Dermis microvascular lymphatic vessel endothelial cell (primary cell): ENCODE measurements around the gene PDK3. TPM values are rescaled to one million over a fixed set of nuclear protein-coding genes. Genes with fewer than 3 reads are reported as not detected.

Experiments
- DNase-seq, 2 donors: peaks; one replicate each; pipeline versions ENCODE4 v3.0.0 to v3.0.0-alpha.2; 2010; ENCODE audit warnings: low read depth in 2 of 2
- total RNA-seq: library from RNA; depleted of rRNA; stranded (reverse); fragments of >200 nt; gene quantifications from 2 replicates; pipeline ENCODE4 v1.2.1, GENCODE V29; 2014

The PDK3 gene
- total RNA-seq, 1 donor from 2014 or later, result 3.0 TPM

DNA sequence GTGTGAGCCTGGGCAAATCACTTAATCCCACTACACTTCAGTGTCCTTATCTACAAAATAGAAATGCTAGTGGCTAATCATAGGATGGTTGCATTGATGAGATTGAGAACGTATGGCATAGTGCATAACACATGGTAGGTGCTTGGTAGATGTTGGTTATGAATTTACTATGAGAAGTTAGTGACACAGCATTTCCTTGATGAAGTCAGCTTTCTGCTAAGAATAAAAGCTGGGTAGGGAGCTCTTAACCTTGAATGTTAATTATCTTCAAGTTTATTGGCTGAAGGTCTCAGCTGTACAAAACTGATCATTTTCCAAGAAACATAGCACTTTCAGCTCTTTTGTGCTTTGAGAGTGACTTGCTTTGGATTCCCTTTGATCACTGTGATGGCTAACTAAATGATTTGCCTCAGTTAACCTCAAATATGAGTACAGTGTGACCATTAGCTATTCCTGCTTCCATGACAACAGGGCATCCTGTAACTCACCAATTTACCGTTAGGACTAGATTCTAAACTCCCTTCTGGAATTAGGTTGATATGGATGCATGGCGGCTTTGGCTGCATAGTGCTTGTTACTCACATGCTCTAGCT lies 17.8 kb downstream of the PDK3 start:
- no peak for DNase-seq

DNA sequence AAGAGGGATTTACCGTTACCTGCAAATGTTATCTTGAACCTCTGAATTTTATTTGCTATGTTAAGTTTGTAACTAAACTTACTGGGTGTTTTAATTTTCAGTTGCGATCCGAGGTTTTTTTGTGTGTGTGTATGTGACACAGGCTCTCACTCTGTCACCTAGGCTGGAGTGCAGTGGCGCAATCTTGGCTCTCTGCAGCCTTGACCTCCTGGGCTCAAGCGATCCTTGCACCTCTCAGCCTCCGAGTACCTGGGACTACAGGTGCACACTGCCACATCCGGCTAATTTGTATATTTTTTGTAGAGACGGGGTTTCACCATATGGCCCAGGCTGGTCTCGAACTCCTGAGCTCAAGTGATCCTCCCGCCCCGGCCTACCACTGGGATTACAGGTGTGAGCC lies 18.5 kb downstream of the PDK3 start:
- no peak for DNase-seq

DNA sequence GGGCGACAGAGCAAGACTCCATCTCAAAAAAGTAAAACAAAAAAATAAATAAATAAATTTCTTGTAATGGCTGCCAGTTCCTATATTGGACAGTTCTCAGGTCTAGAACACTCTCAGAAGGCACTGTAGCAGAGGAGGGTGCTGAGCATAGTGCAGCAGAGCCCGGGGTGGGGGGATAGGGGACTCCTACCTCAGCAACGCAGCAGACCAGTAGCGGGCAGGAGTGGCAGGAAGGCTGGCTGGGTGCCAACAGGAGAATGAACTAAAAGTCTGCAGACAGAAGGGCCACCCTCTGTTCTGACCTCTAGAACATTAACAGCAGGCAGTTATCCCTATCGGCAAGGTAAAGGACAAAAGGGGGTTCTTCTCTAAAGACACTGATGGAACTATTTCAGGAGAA lies 20.2 kb downstream of the PDK3 start:
- no peak for DNase-seq

DNA sequence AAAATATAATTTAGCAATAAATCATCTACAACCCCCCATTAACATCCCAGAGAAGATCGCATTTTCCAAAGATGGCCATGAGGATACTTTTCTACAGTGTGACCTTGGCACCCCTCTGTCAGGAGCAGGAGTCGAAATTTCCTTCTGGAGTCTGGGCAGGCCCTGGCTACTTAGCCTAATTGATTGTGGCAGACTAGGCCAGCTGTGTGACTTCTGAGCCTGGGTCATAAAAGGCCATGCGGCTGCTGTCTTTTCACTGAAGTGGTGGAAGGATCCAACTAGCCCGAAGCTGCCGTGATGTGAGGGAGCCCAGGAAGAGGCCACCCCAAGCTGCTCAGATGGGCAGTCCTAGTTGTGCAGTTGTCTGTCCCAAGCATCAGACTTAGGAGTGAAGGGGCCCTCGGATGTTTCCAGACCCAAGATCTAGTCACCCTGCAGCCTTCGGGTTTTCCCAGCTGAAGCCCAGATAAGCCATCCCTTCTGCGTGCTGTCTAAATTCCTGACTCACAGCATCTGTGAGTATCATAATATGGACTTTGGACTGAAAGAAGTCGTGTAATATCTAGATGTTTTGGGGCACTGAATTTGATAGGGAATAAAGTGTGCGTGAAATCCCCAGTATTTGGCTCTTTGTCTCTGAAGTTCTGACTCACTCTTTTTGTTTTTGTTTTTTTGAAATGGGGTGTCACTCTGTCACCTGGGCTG lies 21.0 kb downstream of the PDK3 start:
- DNase-seq, result no peak

DNA sequence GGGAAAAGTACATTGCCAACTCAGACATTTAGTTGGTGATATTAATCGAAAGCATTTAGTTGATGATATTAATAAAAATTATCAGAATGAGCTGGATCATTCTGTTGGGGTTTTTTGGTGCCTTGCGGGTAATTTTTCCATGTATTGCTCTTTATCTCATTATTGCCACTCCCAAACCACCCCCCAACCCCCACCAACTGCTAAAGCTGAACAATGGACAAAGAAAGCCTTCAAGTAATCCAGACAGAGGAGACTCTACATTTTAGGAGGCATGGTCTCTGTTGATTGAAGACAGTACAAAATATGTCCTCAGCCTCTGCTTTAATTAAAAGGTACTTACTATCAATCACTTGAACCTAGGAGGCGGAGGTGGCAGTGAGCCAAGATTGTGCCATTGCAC lies 22.5 kb downstream of the PDK3 start:
- no peak for DNase-seq

DNA sequence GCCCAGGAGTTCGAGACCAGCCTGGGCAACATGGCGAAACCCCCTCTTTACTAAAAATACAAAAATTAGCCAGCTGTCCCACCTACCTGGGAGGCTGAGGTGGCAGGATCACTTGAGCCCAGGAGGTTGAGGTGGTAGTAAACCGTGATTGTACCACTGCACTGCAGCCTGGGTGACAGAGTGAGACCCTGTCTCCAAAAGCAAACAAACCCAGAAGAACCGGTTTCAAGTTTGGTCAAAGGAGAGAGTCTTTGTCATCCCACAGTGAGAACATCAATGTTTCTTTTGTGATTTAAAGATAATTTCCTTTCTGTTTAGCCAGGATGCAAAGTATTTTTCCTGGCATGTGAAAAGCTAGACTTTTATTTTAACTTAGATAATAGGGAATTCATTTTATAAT lies 26.7 kb downstream of the PDK3 start:
- DNase-seq, result no peak

DNA sequence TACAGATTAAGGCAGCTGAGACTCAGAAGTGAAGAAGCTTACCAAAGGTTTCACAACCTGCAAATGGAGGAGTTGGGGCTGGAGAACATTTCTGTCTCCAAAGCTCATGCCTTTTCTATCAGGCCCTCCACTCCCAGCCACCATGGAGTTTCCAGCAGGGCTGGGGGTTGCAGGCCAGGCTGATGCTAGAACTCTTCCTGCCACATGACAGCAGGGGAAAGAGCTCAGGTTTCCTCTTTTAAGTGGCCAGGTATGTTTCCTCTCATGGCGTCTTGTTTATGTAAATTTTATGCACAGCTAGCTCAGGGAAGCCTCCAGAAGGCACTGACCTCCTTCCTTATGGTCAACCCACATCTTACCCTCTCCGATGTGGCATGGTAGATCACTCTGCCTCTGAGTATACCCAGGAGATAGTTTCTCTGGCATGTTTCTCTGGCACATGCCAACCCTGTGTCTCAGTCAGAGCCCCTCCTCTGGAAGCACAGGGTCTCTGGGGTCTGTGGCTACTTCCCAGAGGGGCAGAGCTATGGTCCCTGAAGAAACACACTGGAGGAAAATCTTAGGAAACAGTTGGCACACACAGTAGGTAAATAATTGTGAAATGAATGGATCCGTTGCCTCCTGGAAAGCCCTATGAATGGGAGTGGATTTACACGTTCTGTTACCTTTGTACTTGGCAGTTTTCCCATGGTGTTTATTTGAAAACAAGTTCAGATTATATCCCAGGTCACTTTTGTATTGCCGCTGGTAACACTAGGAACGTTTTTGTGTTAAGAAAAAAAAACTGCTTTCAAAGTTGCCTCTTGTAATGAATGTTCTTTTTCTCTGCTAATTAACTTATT lies 28.9 kb downstream of the PDK3 start:
- DNase-seq, result no peak

DNA sequence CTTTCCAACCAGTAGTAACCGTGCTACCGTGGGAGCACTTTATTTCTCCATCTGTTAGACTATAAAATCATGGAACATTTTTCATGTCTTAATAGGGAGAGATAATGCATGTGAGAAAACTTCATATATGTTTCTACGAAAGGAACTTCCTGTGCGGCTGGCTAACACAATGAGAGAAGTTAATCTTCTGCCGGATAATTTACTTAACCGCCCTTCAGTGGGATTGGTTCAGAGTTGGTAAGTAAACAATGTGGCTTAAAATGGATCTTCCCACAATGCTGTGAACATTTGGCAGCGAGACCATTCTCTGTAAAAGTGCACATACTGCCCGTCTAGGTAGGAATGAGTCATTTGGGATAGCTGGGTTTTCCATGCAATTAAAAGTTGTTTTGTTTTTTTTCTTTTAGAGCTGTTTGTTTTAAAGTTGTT lies 29.6 kb downstream of the PDK3 start:
- DNase-seq, result peak; percentile 83 to 84

DNA sequence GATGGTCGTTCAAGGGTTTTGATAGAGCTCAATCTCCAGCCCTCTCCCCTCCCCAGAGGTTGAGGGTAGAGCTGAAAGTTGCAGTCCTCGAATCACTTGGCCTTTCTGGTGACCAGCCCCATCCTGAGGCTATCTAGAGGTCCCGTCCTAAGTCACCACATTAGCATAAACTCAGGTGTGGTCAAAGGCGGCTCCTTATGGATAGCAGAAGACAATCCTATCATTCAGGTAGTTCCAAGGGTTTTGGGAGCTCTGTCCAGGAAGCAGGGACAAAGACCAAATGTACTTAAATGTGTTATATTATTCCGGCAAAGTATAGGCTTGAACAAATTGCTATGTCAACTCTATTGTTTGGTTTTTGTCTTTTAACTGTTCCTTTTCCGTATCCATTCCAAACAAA lies 30.6 kb downstream of the PDK3 start:
- DNase-seq, result no peak

DNA sequence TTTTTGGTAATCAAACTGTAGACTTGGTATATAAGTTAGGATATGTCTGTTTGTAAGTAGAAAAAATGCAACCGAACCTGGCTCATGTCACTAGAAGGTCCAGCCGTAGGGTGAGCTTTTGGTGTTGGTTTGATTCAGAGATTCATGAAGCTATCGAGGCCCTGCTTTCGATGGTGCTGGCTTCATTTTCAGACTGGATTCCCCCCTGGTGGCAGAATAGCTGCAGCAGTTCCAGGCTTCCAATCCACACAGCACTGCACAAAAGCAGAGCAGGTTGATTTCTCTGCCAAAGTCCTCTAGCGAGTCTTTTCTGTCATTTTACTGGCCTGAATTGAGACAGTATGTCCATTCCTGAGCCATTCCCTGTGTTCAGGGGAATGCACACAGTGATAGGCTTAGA lies 33.1 kb downstream of the PDK3 start:
- DNase-seq, result peak; percentile 14 to 30

DNA sequence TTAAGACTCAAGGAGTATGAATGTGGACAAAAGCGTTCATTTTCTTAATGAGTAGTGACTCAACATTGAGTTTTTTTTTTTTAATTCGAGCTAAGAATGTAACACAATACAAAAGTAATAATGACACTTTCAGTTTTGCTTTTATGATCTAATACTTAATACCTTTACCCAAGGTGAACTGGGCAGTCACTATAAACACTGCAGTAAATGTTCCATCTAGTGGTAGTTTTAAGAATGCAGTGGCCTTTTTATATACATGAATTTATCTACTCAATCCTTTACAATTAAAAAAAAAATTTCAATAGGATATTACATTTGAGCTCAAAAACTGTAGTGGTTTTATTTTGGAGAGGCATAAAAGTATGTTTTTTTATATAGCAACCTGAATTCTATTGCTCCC lies 33.9 kb downstream of the PDK3 start:
- DNase-seq, result peak; percentile 32 to 38

DNA sequence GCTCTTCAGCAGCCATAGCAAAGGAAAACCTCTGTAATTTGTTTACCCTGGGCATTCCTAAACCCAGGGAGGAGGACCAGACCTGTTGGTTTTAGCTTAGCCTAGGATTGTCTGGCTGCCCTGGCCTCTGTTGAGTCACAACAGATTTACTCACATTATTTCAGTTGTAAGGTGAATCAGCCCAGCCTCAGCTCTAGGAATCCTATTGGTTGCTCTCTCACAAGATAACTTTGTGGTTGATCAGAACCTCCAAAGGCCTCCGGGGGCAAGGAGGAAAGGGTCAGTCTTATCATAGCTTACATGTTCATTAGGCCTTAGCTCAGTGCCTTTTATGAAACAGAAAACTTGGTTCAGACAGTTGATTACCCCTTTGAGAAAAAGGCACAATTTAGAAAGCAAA lies 41.0 kb downstream of the PDK3 start:
- no peak for DNase-seq

DNA sequence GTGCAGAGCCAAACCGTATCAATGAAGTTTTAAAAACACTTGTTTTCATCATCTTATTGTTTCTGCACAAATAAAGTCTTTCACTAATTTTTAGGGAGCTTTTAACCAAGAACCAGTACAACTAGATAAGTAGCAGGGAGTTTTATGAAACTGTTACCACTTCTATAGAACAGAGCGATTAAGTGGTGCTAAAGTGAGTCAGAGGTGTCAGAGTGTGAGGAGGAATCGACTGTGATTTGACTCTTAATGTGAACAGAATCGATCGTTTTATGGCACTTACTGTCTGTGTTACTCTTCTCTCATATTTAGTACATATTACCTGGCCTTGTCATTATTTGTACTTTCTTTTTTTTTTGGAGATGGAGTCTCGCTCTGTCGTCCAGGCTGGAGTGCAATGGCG lies 43.3 kb downstream of the PDK3 start:
- no peak for DNase-seq

DNA sequence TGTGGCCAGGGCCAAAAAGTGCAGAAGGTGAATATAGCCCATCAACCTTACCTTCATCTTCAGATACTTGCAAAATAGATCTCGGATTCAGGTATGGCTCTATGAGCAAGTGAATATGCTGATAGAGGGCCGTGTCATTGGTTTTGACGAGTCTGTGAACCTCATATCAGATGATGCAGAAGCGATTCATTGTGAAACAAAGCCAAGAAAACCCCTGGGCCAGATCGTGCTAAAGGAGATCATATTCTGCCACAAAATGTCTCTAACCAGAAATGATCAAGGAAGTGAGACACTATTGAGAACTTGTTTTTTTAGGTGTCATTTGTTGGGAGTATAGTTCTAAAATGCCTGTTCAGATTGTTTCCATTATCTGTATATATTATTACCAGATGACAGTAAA lies 48.3 kb downstream of the PDK3 start:
- no peak for DNase-seq

DNA sequence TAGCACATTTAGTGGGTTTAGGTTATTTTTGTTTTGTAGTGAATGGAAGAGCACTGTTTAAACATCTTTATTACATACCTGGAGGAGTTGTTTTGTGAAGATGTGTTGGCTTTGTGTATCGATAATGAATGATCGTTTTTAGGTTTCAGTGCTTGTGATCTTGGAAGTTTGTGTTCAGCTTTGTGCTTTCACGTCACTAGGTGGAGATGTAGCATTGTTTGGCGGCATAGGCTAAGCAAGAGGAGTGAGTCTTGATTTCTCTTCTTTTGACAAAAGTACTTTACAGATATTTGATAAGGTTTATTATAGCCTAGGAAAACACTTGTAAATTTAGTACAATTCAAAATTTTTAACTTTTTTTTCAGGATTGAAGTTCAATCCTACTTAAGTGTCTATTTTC lies 50.4 kb downstream of the PDK3 start:
- DNase-seq, result peak in 1 of 2 donors; percentile 25

DNA sequence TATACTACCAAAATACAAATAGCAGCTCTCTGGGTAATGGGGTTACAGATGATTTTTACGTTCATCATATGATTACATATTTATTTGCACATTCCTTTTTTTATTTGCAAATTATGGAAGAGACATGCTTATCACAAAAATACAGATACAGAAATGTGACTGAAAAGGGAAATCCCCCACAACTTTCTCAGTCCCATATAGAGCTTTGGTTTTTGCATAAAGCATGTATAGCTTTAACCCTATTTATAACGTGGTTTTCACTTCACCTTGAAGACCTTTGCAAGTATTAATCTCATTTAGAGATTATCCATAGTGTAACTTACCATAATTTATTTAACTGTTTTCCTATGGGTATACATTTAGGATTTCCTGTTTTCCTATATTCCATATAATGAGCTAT lies 55.4 kb downstream of the PDK3 start:
- no peak for DNase-seq

DNA sequence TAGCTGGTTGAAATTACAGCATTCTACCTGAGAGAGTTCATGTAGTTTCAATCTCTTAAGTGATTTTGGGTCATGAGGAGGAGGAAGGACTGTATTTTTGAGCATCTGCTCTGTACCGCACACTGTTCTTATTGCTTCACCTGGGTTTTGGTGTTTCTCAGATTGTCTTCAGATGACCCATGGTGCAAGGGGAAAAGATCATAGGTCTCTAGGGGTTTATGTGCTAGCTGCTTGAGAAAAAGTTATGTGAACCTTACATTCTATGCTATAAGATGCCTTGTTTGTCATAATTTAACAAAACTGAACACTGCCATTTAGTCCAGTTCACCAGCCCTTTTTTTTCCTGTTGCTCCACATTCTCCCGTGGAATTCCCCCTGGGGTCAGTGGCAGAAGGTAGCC lies 60.4 kb downstream of the PDK3 start:
- no peak for DNase-seq

DNA sequence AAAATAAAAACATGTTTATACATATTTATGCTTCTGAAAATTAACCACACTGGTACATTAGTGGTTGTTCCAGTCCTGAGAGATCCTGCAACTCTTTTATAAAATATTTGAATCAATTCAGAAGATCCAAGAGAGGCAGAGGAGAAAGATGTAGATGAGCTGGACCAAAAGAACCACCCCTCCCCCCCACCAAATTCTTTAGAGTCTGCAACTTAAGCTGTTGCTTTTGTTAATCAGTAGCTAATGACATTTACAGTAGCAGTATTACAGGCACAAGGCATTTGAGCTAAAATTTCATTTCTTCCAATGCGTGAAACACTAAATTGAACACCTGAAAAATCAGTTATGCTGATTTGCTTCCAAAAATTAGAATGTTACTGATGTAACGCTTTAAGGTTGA lies 61.5 kb downstream of the PDK3 start:
- DNase-seq, result no peak

DNA sequence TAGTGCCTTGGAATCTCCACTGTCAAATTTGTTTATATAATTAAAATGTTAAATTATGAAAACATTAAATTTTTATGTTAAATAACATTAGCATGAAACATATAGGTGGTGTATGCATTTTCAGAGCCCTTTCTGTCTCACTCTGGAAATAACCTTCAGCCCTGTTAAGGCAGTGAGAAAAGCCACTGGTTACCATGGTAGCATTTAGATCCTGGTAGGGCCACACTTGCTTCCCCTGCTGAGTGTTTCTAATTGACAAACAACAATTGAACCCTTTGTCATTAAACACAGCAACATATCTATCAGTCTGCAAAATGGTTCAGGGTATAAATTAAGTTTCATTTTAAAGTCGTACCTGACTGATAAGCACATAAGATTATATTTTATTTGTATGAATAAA lies 63.5 kb downstream of the PDK3 start:
- DNase-seq, result no peak

DNA sequence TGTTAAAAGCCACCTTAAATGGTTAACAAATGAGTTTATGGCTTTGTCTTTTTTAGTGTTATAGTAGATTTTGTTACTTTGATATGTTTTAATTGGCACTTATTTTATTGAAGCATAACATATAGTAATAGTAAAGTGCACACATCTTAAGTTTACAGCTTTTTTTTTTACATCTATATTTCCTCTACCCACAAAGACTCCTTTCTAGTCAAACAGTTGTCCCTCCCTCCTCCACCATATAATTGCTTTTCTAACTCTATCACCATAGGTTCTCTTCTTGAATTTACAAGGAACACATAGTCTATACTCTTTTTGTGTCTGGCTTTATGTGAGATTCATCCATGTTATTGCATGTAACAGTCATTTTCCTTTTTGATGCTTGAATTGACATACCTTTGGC lies 71.5 kb downstream of the PDK3 start:
- DNase-seq, result no peak

DNA sequence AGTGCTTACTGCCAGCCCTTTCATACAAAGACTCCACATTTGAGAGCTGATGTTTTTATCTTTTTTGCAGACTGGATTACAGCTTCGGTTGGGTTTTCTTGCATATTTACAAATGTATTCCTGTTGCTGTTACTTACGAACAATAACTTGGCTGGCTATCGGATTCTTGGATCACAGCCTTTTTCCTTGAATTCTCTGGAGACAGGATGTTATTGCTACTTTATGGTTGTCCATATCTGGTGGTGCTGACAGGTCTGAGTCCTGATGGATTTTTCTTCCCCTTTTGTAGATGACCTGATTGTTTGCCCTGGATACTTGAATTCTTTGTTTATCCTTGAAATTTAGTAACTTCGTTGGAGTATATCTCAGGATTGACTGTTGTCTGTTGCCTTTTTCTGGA lies 77.7 kb downstream of the PDK3 start:
- DNase-seq, result peak in 1 of 2 donors; percentile 79

DNA sequence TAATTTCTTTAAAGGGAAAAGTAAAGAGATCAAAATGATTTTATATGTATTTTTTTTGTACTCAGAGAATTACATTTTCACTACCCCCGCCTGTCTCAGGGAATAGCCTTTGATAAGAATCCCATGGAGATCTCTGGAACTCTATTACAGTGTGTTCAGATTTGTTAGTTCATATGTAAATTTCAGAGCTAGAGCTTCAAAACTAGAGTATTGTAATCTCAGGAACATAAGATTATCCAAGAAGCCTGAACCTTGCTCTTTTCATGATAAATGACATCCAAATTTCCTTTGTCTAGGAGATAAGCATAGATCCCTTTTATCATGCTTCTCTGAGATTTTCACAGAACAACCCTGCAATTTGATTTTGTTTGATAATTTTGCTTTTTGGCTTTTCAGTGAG lies 82.9 kb downstream of the PDK3 start:
- no peak for DNase-seq

DNA sequence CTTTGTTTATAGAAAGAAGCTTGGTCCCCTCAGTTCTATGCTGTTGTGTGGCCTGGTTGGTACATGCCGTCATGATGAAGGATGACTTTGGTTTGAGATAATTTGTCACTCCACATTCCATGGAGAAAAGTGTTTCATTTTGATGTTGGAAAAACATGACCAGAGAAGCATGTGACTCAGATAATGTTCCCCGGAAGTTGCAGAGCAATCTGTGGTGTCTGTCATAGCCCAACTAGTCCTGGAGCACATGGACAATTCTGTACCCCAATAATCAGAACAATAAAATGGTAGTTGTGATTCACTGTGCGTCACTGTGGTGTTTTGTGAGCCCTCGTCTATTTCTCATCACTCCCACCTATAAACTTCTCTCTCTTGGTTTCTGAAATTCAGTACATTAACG lies 85.1 kb downstream of the PDK3 start:
- no peak for DNase-seq
